H9 (cell line): ENCODE measurements around the gene C17orf78. TPM values are rescaled to one million over a fixed set of nuclear protein-coding genes. Genes with fewer than 3 reads are reported as not detected.

Source experiments
- DNase-seq: peaks from one replicate; pipeline ENCODE4 v3.0.0-alpha.2; 2017
- H2AFZ ChIP-seq: one replicate; pipeline ENCODE4 v1.6.1; 2013; ENCODE audit warnings: mild to moderate bottlenecking, low read length, control low read depth, moderate library complexity
- H2AK5ac ChIP-seq: 2 replicates; pipeline ENCODE4 v1.6.1; 2013; ENCODE audit warnings: low read length, control low read depth, mixed read lengths; ENCODE audit not compliant: insufficient read length
- H2BK120ac ChIP-seq: one replicate; pipeline ENCODE4 v1.6.1; 2013; ENCODE audit warnings: low read depth, mild to moderate bottlenecking, low read length, control low read depth, inconsistent platforms; ENCODE audit not compliant: poor library complexity, severe bottlenecking
- H2BK12ac ChIP-seq: 2 replicates; pipeline ENCODE4 v1.6.1; 2013; ENCODE audit warnings: low read length, control low read depth, mixed read lengths, low read depth; ENCODE audit not compliant: insufficient read length
- H2BK15ac ChIP-seq: 2 replicates; pipeline ENCODE4 v1.6.1; 2013; ENCODE audit warnings: low read depth, low read length, control low read depth
- H2BK20ac ChIP-seq: one replicate; pipeline ENCODE4 v1.6.1; 2013; ENCODE audit warnings: low read depth, mild to moderate bottlenecking, low read length, control low read depth, inconsistent platforms; ENCODE audit not compliant: poor library complexity, severe bottlenecking
- H2BK5ac ChIP-seq: 2 replicates; pipeline ENCODE4 v1.6.1; 2013; ENCODE audit warnings: low read length, control low read depth, mixed read lengths; ENCODE audit not compliant: insufficient read length
- H3K14ac ChIP-seq: 2 replicates; pipeline ENCODE4 v1.6.1; 2013; ENCODE audit warnings: low read length, control low read depth; ENCODE audit not compliant: insufficient read depth
- H3K18ac ChIP-seq: 2 replicates; pipeline ENCODE4 v1.6.1; 2013; ENCODE audit warnings: low read depth, mild to moderate bottlenecking, mixed read lengths, low read length, control low read depth; ENCODE audit not compliant: insufficient read length
- H3K23ac ChIP-seq: 2 replicates; pipeline ENCODE4 v1.6.1; 2013; ENCODE audit warnings: low read length, control low read depth, mixed read lengths, low read depth; ENCODE audit not compliant: insufficient read length
- H3K23me2 ChIP-seq: 2 replicates; pipeline ENCODE4 v1.6.1; 2013; ENCODE audit warnings: low read depth, mild to moderate bottlenecking, mixed read lengths, low read length, control low read depth; ENCODE audit not compliant: insufficient read length, poor library complexity, severe bottlenecking
- H3K27ac ChIP-seq: 2 replicates; pipeline ENCODE4 v1.5.1; 2013; ENCODE audit warnings: low read length, control low read depth, mixed read lengths, low read depth; ENCODE audit not compliant: insufficient read length
- H3K27me3 ChIP-seq: 2 replicates; pipeline ENCODE4 v1.6.1; 2013; ENCODE audit warnings: low read length, control low read depth, inconsistent platforms; ENCODE audit not compliant: insufficient read depth
- H3K4ac ChIP-seq: 2 replicates; pipeline ENCODE4 v1.6.1; 2013; ENCODE audit warnings: low read depth, mild to moderate bottlenecking, control low read depth, inconsistent platforms, low read length, moderate library complexity
- H3K4me1 ChIP-seq: 2 replicates; pipeline ENCODE4 v1.6.1; 2013; ENCODE audit warnings: low read length, control low read depth, inconsistent platforms; ENCODE audit not compliant: insufficient read depth
- H3K4me2 ChIP-seq: 2 replicates; pipeline ENCODE4 v1.6.1; 2013; ENCODE audit warnings: low read length, control low read depth, mixed read lengths; ENCODE audit not compliant: insufficient read length, insufficient read depth
- H3K56ac ChIP-seq: 2 replicates; pipeline ENCODE4 v1.6.1; 2013; ENCODE audit warnings: low read depth, mild to moderate bottlenecking, mixed read lengths, low read length, control low read depth; ENCODE audit not compliant: insufficient read length
- H3K79me1 ChIP-seq: 2 replicates; pipeline ENCODE4 v1.6.1; 2013; ENCODE audit warnings: low read depth, mild to moderate bottlenecking, moderate library complexity, low read length, control low read depth, inconsistent platforms; ENCODE audit not compliant: insufficient read depth, poor library complexity, severe bottlenecking
- H3K79me2 ChIP-seq: 2 replicates; pipeline ENCODE4 v1.6.1; 2013; ENCODE audit warnings: low read length, control low read depth, inconsistent platforms; ENCODE audit not compliant: insufficient read depth
- H3K9ac ChIP-seq: 2 replicates; pipeline ENCODE4 v1.6.1; 2013; ENCODE audit warnings: low read length, control low read depth, mixed read lengths; ENCODE audit not compliant: insufficient read length; ENCODE audit errors: extremely low read depth
- H3K9me3 ChIP-seq: one replicate; pipeline ENCODE4 v1.6.1; 2013; ENCODE audit warnings: low read depth, low read length, inconsistent platforms; ENCODE audit not compliant: control insufficient read depth
- H3T11ph ChIP-seq: one replicate; pipeline ENCODE4 v1.6.1; 2013; ENCODE audit warnings: mild to moderate bottlenecking, low read length, control low read depth, inconsistent platforms
- H4K20me1 ChIP-seq: one replicate; pipeline ENCODE4 v1.6.1; 2013; ENCODE audit not compliant: control insufficient read depth, insufficient read length, insufficient read depth
- H4K5ac ChIP-seq: 2 replicates; pipeline ENCODE4 v1.6.1; 2013; ENCODE audit warnings: low read depth, mild to moderate bottlenecking, mixed read lengths, low read length, control low read depth; ENCODE audit not compliant: insufficient read length
- H4K8ac ChIP-seq: replicated peaks from 2 replicates; pipeline ENCODE4 v1.6.1; 2013; ENCODE audit warnings: low read length, control low read depth, mixed read lengths, low read depth; ENCODE audit not compliant: insufficient read length
- H4K91ac ChIP-seq: 2 replicates; pipeline ENCODE4 v1.6.1; 2013; ENCODE audit warnings: low read depth, mild to moderate bottlenecking, moderate library complexity, mixed read lengths, low read length, control low read depth; ENCODE audit not compliant: insufficient read length
- H3K27ac Mint-ChIP-seq, 3 experiments: 2 replicates in 2 of 3; 3 replicates in 1 of 3; pipeline ENCODE4 v1.8.0; 2020 to 2021; ENCODE audit warnings: mixed read lengths in 3 of 3, mild to moderate bottlenecking in 1 of 3, moderate library complexity in 1 of 3
- H3K27me3 Mint-ChIP-seq: 2 replicates; pipeline ENCODE4 v1.8.0; 2021; ENCODE audit warnings: low read depth, mild to moderate bottlenecking, moderate library complexity, mixed read lengths
- H3K36me3 Mint-ChIP-seq, 3 experiments: 2 replicates in 2 of 3; 3 replicates in 1 of 3; pipeline ENCODE4 v1.8.0; 2020 to 2021; ENCODE audit warnings: low read depth in 3 of 3, mixed read lengths in 3 of 3; ENCODE audit not compliant: insufficient read depth in 1 of 3
- H3K4me1 Mint-ChIP-seq, 2 experiments: 2 replicates each; pipeline ENCODE4 v1.8.0; 2020; ENCODE audit warnings: mixed read lengths in 2 of 2
- H3K4me3 Mint-ChIP-seq, 2 experiments: 2 replicates in 1 of 2; 3 replicates in 1 of 2; pipeline ENCODE4 v1.8.0; 2020 to 2021; ENCODE audit warnings: mild to moderate bottlenecking in 2 of 2, mixed read lengths in 2 of 2, moderate library complexity in 1 of 2
- H3K9me3 Mint-ChIP-seq, 2 experiments: 2 replicates in 1 of 2; 3 replicates in 1 of 2; pipeline ENCODE4 v1.8.0; 2020; ENCODE audit warnings: mild to moderate bottlenecking in 2 of 2, mixed read lengths in 2 of 2, moderate library complexity in 1 of 2
- WGBS: extraction: QIAGEN DNeasy Blood & Tissue Kit; methylation state at CpG from one replicate; pipeline ENCODE4 v1.1.7; 2013; ENCODE audit warnings: missing lambda C conversion rate, low lambda C conversion rate, mixed read lengths; ENCODE audit not compliant: insufficient read length; ENCODE audit errors: extremely low coverage; 5-methylcytosine and 5-hydroxymethylcytosine counted together
- total RNA-seq: library from RNA; stranded (reverse); gene quantifications from 2 replicates; pipeline ENCODE4 v1.2.1, GENCODE V29; 2021
- TF ChIP-seq, protein P1 (sequence below): fragments of 200-600 bp; sonication (generic); conservative IDR thresholded peaks from 3 replicates; pipeline ENCODE4 v1.8.0; 2021; ENCODE audit warnings: antibody characterized with exemption, mild to moderate bottlenecking

Gene C17orf78
- total RNA-seq, 1 experiment from 2014 or later = not detected

DNA sequence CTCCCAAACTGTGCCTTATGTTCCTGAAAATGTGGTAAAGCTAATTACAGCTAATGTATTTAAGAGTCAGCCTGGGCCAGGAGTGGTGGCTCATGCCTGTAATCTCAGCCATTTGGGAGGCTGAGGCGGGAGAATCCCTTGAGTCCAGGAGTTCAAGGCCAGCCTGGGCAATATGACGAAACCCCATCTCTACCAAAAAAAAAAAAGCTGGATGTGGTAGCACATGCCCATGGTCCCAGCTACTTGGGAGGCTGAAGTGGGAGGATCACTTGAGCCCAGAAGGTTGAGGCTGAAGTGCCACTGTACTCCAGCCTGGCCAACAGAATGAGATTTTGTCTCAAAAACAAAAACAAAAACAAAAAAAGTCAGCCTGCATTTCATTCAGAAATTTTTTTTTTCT is 33.2 kb upstream of the C17orf78 start:
- no peak overlapping the region for H3K4ac ChIP-seq
- TF ChIP-seq, protein P1, sequence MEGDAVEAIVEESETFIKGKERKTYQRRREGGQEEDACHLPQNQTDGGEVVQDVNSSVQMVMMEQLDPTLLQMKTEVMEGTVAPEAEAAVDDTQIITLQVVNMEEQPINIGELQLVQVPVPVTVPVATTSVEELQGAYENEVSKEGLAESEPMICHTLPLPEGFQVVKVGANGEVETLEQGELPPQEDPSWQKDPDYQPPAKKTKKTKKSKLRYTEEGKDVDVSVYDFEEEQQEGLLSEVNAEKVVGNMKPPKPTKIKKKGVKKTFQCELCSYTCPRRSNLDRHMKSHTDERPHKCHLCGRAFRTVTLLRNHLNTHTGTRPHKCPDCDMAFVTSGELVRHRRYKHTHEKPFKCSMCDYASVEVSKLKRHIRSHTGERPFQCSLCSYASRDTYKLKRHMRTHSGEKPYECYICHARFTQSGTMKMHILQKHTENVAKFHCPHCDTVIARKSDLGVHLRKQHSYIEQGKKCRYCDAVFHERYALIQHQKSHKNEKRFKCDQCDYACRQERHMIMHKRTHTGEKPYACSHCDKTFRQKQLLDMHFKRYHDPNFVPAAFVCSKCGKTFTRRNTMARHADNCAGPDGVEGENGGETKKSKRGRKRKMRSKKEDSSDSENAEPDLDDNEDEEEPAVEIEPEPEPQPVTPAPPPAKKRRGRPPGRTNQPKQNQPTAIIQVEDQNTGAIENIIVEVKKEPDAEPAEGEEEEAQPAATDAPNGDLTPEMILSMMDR = no peak
- no peak overlapping the region for H2BK120ac ChIP-seq
- no peak overlapping the region for H3T11ph ChIP-seq
- peaks cover 15% of the 10 kb centered on the region for H3K79me1 ChIP-seq
- no peak overlapping the region for H3K14ac ChIP-seq
- Mint-ChIP-seq H3K36me3 (peaks cover 31 to 56% (median 48%) of the 10 kb centered on the region in 3 experiments), H3K4me1 (peaks cover 4 to 5% of the 10 kb centered on the region in 2 experiments; a peak in 3 of 4 replicates), H3K9me3 (peaks cover 10 to 12% of the 10 kb centered on the region in 2 experiments), H3K27ac (no peak overlapping the region), H3K27me3 (no peaks in the 10 kb centered on the region), H3K4me3 (no peak overlapping the region)
- WGBS = no CpG with 5 or more reads among the region's 2 CpGs
- no peak for DNase-seq
- no peak overlapping the region for H2BK20ac ChIP-seq
- H3K4me1 ChIP-seq = no peaks in the 10 kb centered on the region
- no peak overlapping the region for H2BK5ac ChIP-seq
- H3K9me3 ChIP-seq = no peaks in the 10 kb centered on the region
- H2AK5ac ChIP-seq = no peak overlapping the region
- H3K27me3 ChIP-seq = no peaks in the 10 kb centered on the region
- H3K23ac ChIP-seq = no peak overlapping the region
- H3K23me2 ChIP-seq = no peaks in the 10 kb centered on the region
- no peak overlapping the region for H3K18ac ChIP-seq
- H2BK12ac ChIP-seq = no peak overlapping the region
- no peak overlapping the region for H3K9ac ChIP-seq
- H2AFZ ChIP-seq = no peak overlapping the region
- H3K79me2 ChIP-seq = peaks cover 24% of the 10 kb centered on the region; the same call in 1 of the 2 replicates
- H4K20me1 ChIP-seq = peaks cover 5% of the 10 kb centered on the region
- H3K4me2 ChIP-seq = no peak overlapping the region
- H4K5ac ChIP-seq = no peak overlapping the region
- no peak overlapping the region for H4K91ac ChIP-seq
- H2BK15ac ChIP-seq = no peak overlapping the region
- H3K27ac ChIP-seq = no peak overlapping the region
- H4K8ac ChIP-seq = no peak overlapping the region
- no peak overlapping the region for H3K56ac ChIP-seq
